GM23338 (cell line): ENCODE data around the gene TTC16. TPM values are rescaled to one million over a fixed set of nuclear protein-coding genes. Genes with fewer than 3 reads are reported as not detected.

Source experiments
- ATAC-seq: fragments of 200-7000 bp; cut with Tn5 transposase; 3 replicates; pipeline ENCODE4 v1.9.1; 2020
- DNase-seq: peaks from one replicate; pipeline ENCODE4 v3.0.0-alpha.2; 2015; ENCODE audit warnings: low spot score
- H2AFZ ChIP-seq: fragments of 200-600 bp; sonication (generic); 2 replicates; pipeline ENCODE4 v1.8.0; 2016; ENCODE audit warnings: antibody characterized with exemption, mild to moderate bottlenecking, moderate library complexity
- H3F3A ChIP-seq: fragments of 200-600 bp; sonication (generic); replicated peaks from 2 replicates; pipeline ENCODE4 v1.8.0; 2017; ENCODE audit warnings: antibody characterized with exemption, mixed run types, low read depth
- H3K27ac ChIP-seq: fragments of 200-600 bp; sonication (generic); 2 replicates; pipeline ENCODE4 v1.6.1; 2016; ENCODE audit warnings: low read depth
- H3K27me3 ChIP-seq: fragments of 200-600 bp; sonication (generic); 2 replicates; pipeline ENCODE4 v1.8.0; 2016; ENCODE audit warnings: mild to moderate bottlenecking, mixed run types, moderate library complexity; ENCODE audit not compliant: insufficient read depth
- H3K36me3 ChIP-seq: fragments of 200-600 bp; sonication (generic); 2 replicates; pipeline ENCODE4 v1.8.0; 2016; ENCODE audit warnings: mild to moderate bottlenecking; ENCODE audit not compliant: insufficient read depth
- H3K4me1 ChIP-seq: fragments of 200-600 bp; sonication (generic); 2 replicates; pipeline ENCODE4 v1.8.0; 2016; ENCODE audit warnings: mild to moderate bottlenecking, moderate library complexity; ENCODE audit not compliant: insufficient read depth
- H3K4me2 ChIP-seq: fragments of 200-600 bp; sonication (generic); 2 replicates; pipeline ENCODE4 v1.7.1; 2017; ENCODE audit warnings: mixed run types
- H3K4me3 ChIP-seq: fragments of 200-600 bp; sonication (generic); 2 replicates; pipeline ENCODE4 v1.6.1; 2016; ENCODE audit warnings: mixed run types
- H3K79me2 ChIP-seq: fragments of 200-600 bp; sonication (generic); replicated peaks from 2 replicates; pipeline ENCODE4 v1.8.0; 2017; ENCODE audit warnings: mild to moderate bottlenecking; ENCODE audit not compliant: insufficient read depth
- H3K9me2 ChIP-seq: fragments of 200-600 bp; sonication (generic); 2 replicates; pipeline ENCODE4 v1.8.0; 2017; ENCODE audit not compliant: insufficient read depth
- H4K20me1 ChIP-seq: fragments of 200-600 bp; sonication (generic); replicated peaks from 2 replicates; pipeline ENCODE4 v1.8.0; 2017; ENCODE audit warnings: mild to moderate bottlenecking; ENCODE audit not compliant: insufficient read depth
- H3K27ac Mint-ChIP-seq: 2 replicates; pipeline ENCODE4 v1.8.0; 2020; ENCODE audit warnings: inconsistent platforms, mild to moderate bottlenecking, moderate library complexity, mixed read lengths
- H3K27me3 Mint-ChIP-seq: 3 replicates; pipeline ENCODE4 v1.8.0; 2022; ENCODE audit warnings: low read depth, mild to moderate bottlenecking, moderate library complexity, mixed read lengths, inconsistent platforms; ENCODE audit not compliant: insufficient read depth, poor library complexity
- H3K36me3 Mint-ChIP-seq: 3 replicates; pipeline ENCODE4 v1.8.0; 2021; ENCODE audit warnings: low read depth, mild to moderate bottlenecking, inconsistent platforms, moderate library complexity, mixed read lengths
- H3K4me1 Mint-ChIP-seq: 3 replicates; pipeline ENCODE4 v1.8.0; 2020; ENCODE audit warnings: mild to moderate bottlenecking, inconsistent platforms, mixed read lengths
- H3K4me3 Mint-ChIP-seq: 3 replicates; pipeline ENCODE4 v1.8.0; 2021; ENCODE audit warnings: moderate library complexity, mild to moderate bottlenecking, inconsistent platforms, mixed read lengths
- H3K9me3 Mint-ChIP-seq: 3 replicates; pipeline ENCODE4 v1.8.0; 2020; ENCODE audit warnings: moderate library complexity, mild to moderate bottlenecking, inconsistent platforms, mixed read lengths
- EZH2 ChIP-seq: fragments of 200-600 bp; sonication (generic); IDR thresholded peaks from one replicate; pipeline ENCODE4 v1.8.0; 2017; ENCODE audit warnings: antibody characterized with exemption, mild to moderate bottlenecking, low read depth; ENCODE audit not compliant: unreplicated experiment
- EZH2phosphoT487 ChIP-seq: fragments of 200-600 bp; sonication (generic); IDR thresholded peaks from one replicate; pipeline ENCODE4 v1.8.1; 2018; ENCODE audit warnings: antibody characterized with exemption; ENCODE audit not compliant: unreplicated experiment
- JUNB ChIP-seq: IDR thresholded peaks from one replicate; pipeline ENCODE4 v1.6.1; 2016; ENCODE audit warnings: antibody characterized with exemption; ENCODE audit not compliant: unreplicated experiment
- ZNF331 ChIP-seq: fragments of 250-450 bp; sonication (Bioruptor Pico); IDR thresholded peaks from 2 replicates; pipeline ENCODE4 v1.5.0; 2020; ENCODE audit warnings: low read depth, mild to moderate bottlenecking, moderate library complexity
- polyA plus RNA-seq: library from polyadenylated mRNA; unstranded; fragments of >200 nt; fragmentation: Nextera tagmentation; extraction: Ambion mirVana; gene quantifications from 2 replicates; pipeline ENCODE4 v1.2.1, GENCODE V29; 2016
- total RNA-seq: library from RNA; depleted of rRNA; stranded (reverse); fragments of >200 nt; shearing (Covaris generic); gene quantifications from 2 replicates; pipeline ENCODE4 v1.2.3, GENCODE V29; 2014
- TF ChIP-seq, protein P1 (sequence below): fragments of 250-450 bp; sonication (Bioruptor Pico); IDR thresholded peaks from 2 replicates; pipeline ENCODE4 v1.5.0; 2020; ENCODE audit warnings: mild to moderate bottlenecking, moderate library complexity
- TF ChIP-seq, protein P2 (sequence below): IDR thresholded peaks from 2 replicates; pipeline ENCODE4 v1.6.1; 2016; ENCODE audit warnings: antibody characterized with exemption

Gene TTC16
- total and polyA plus RNA-seq, 2 experiments from 2014 or later, result not detected

DNA sequence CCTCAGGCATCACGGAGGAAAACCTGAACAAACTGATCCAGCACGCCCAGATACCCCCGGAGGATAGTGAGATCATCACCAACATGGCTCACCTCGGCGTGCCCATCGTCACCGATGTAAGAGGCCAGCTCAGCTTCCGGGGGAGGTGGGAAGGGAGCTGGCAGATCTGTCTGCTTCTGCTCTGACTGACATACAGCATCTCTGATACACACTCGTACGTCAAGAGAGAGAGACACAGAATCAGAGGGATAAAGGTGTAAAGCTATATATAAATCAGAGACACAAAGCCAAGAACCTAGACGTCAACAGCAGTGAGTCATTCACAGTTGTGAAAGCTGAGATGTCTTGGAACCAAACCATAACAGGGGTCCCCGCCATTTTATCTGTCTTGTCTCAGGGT is 39.2 kb upstream of the TTC16 start (continued):
- TF ChIP-seq, protein P1, sequence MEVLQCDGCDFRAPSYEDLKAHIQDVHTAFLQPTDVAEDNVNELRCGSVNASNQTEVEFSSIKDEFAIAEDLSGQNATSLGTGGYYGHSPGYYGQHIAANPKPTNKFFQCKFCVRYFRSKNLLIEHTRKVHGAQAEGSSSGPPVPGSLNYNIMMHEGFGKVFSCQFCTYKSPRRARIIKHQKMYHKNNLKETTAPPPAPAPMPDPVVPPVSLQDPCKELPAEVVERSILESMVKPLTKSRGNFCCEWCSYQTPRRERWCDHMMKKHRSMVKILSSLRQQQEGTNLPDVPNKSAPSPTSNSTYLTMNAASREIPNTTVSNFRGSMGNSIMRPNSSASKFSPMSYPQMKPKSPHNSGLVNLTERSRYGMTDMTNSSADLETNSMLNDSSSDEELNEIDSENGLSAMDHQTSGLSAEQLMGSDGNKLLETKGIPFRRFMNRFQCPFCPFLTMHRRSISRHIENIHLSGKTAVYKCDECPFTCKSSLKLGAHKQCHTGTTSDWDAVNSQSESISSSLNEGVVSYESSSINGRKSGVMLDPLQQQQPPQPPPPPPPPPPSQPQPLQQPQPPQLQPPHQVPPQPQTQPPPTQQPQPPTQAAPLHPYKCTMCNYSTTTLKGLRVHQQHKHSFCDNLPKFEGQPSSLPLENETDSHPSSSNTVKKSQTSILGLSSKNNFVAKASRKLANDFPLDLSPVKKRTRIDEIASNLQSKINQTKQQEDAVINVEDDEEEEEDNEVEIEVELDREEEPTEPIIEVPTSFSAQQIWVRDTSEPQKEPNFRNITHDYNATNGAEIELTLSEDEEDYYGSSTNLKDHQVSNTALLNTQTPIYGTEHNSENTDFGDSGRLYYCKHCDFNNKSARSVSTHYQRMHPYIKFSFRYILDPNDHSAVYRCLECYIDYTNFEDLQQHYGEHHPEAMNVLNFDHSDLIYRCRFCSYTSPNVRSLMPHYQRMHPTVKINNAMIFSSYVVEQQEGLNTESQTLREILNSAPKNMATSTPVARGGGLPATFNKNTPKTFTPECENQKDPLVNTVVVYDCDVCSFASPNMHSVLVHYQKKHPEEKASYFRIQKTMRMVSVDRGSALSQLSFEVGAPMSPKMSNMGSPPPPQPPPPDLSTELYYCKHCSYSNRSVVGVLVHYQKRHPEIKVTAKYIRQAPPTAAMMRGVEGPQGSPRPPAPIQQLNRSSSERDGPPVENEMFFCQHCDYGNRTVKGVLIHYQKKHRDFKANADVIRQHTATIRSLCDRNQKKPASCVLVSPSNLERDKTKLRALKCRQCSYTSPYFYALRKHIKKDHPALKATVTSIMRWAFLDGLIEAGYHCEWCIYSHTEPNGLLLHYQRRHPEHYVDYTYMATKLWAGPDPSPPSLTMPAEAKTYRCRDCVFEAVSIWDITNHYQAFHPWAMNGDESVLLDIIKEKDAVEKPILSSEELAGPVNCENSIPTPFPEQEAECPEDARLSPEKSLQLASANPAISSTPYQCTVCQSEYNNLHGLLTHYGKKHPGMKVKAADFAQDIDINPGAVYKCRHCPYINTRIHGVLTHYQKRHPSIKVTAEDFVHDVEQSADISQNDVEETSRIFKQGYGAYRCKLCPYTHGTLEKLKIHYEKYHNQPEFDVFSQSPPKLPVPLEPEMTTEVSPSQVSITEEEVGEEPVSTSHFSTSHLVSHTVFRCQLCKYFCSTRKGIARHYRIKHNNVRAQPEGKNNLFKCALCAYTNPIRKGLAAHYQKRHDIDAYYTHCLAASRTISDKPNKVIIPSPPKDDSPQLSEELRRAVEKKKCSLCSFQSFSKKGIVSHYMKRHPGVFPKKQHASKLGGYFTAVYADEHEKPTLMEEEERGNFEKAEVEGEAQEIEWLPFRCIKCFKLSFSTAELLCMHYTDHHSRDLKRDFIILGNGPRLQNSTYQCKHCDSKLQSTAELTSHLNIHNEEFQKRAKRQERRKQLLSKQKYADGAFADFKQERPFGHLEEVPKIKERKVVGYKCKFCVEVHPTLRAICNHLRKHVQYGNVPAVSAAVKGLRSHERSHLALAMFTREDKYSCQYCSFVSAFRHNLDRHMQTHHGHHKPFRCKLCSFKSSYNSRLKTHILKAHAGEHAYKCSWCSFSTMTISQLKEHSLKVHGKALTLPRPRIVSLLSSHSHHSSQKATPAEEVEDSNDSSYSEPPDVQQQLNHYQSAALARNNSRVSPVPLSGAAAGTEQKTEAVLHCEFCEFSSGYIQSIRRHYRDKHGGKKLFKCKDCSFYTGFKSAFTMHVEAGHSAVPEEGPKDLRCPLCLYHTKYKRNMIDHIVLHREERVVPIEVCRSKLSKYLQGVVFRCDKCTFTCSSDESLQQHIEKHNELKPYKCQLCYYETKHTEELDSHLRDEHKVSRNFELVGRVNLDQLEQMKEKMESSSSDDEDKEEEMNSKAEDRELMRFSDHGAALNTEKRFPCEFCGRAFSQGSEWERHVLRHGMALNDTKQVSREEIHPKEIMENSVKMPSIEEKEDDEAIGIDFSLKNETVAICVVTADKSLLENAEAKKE (CRISPR knock-in tag), result no peak
- TF ChIP-seq ZNF331 (no peak), EZH2 (no peak)

DNA sequence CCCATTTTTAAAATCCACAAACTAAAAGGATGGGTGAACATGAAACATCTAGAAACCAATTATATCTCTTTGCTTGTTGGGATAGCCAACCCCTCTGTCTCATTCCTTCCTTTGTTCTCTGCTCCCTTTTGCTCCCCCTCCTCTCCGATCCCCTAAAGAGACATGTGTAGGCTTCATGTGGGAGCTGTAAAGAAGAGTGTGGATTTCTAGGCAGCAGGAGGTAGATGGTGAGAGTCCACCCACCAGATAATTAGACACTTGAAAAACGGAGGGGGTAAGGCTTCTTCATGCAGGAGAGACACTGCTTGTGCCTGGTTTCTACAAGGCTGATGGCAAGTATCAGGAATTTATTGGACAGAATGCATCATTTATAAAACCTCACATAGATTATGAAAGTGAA is 36.4 kb upstream of the TTC16 start:
- Histone ChIP-seq H3K36me3 (peaks cover 5% of the 10 kb centered on the region; the same call in 1 of the 2 replicates), H3K4me3 (no peak overlapping the region), H3K4me1 (no peaks in the 10 kb centered on the region), H2AFZ (no peak overlapping the region), H3K27ac (no peak overlapping the region), H3K9me2 (no peaks in the 10 kb centered on the region), H4K20me1 (no peaks in the 10 kb centered on the region), H3K4me2 (no peak overlapping the region), H3F3A (no peaks in the 10 kb centered on the region), H3K27me3 (no peaks in the 10 kb centered on the region), H3K79me2 (no peaks in the 10 kb centered on the region)
- DNase-seq, result no peak
- Mint-ChIP-seq H3K4me1 (no peaks in the 10 kb centered on the region), H3K36me3 (peaks cover 24% of the 10 kb centered on the region), H3K27me3 (peaks cover 2% of the 10 kb centered on the region), H3K27ac (no peak overlapping the region), H3K9me3 (no peaks in the 10 kb centered on the region), H3K4me3 (no peak overlapping the region)
- no peak for ATAC-seq
- TF ChIP-seq, protein P2, sequence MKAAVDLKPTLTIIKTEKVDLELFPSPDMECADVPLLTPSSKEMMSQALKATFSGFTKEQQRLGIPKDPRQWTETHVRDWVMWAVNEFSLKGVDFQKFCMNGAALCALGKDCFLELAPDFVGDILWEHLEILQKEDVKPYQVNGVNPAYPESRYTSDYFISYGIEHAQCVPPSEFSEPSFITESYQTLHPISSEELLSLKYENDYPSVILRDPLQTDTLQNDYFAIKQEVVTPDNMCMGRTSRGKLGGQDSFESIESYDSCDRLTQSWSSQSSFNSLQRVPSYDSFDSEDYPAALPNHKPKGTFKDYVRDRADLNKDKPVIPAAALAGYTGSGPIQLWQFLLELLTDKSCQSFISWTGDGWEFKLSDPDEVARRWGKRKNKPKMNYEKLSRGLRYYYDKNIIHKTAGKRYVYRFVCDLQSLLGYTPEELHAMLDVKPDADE, result no peak
- TF ChIP-seq, protein P1 (CRISPR knock-in tag), result no peak
- TF ChIP-seq JUNB (no peak), EZH2phosphoT487 (no peak), ZNF331 (no peak)
